GM19395 (cell line): ENCODE results near the gene CALU.

Experiments
- ATAC-seq: cut with Tn5 transposase; IDR thresholded peaks from one replicate; pipeline ENCODE4 v1.9.1; 2021; ENCODE audit warnings: mild to moderate bottlenecking, moderate library complexity; ENCODE audit not compliant: unreplicated experiment

Gene CALU

GRCh38 chr7:128745706-128746105, 6.5 kb downstream of the CALU start:
- no peak for ATAC-seq

- ATAC-seq, result no peak
Measured at GRCh38 chr7:128747327-128748079, 8.3 kb downstream of the CALU start.

GRCh38 chr7:128752251-128752650, 13.1 kb downstream of the CALU start:
- no peak for ATAC-seq

- ATAC-seq, result no peak
Measured at GRCh38 chr7:128755075-128755818, 16.1 kb downstream of the CALU start.

DNA sequence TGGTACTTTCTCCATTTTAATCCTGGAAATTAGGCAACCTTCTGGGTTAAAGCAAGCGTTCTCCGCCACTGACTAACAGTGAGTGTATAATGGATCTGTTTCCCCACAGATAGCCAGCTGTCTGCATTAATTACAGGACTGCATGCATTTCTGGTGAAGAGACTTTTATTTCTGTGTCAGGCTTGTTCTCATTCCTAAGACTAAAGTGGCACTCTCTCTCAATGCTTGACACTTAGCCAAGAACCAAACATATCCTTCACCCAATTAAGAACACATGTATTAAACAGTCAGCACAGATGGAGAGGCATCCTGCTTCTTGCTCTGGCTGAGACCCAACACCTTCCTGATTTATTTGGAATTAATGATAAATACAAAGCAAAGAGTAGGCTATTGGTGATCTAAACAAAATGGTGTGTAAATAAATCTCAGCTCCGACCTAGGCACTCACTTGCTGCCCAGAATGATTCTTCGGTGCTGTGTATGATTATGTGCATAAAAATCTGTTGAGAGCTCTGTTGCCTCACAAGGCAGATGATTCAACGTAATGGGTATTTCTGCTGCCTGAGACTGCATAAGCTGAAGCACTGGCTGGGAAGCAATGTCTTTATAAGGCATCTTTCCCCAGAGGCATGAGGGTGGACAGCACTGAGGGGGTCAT, 16.8 kb downstream of the CALU start:
- ATAC-seq, result no peak

DNA sequence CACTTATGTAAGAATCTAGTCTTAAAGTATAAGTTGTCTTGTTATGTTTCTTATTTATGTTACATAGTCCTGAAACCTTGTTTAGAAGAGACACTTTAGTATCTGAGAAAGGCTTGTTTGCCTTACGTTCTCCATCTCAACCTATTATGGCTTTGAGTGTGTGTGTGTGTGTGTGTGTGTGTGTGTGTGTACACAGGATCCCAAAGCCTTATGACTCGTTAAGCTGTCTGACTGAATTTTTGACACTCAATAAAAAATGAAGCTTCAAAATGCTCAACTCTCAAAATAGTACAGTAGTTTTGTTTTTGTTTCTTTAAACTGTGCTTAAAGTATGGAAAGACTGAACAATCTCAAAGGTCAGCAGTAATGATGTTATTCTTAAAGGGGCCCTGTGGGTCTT, 18.0 kb downstream of the CALU start:
- ATAC-seq, result no peak

DNA sequence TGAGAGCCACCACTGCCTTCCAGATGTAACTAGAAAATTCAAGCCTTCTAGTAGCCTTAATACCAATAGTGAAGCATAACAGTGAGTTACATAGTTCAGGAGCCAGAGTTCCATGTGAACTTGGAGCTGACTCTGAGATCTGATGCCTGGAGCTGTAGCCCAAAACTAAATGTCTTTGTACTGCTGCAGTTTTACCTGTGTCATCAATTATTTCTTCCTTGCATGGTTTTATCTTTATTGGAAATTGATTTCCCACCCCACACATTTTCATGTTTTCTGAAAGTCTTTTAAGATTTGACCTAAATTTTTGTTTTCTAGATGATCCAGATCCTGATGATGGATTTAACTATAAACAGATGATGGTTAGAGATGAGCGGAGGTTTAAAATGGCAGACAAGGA, 19.4 kb downstream of the CALU start:
- no peak for ATAC-seq

GRCh38 chr7:128759242-128759641, 20.1 kb downstream of the CALU start:
- ATAC-seq, result no peak

GRCh38 chr7:128763541-128763940, 24.4 kb downstream of the CALU start:
- no peak for ATAC-seq

- no peak for ATAC-seq
Measured at GRCh38 chr7:128767475-128768110, 28.4 kb downstream of the CALU start.

DNA sequence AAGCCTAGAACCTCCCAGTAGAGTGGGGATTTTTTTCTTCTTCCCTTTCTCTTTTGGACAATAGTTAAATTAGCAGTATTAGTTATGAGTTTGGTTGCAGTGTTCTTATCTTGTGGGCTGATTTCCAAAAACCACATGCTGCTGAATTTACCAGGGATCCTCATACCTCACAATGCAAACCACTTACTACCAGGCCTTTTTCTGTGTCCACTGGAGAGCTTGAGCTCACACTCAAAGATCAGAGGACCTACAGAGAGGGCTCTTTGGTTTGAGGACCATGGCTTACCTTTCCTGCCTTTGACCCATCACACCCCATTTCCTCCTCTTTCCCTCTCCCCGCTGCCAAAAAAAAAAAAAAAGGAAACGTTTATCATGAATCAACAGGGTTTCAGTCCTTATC, 31.1 kb downstream of the CALU start:
- no peak for ATAC-seq

- no peak for ATAC-seq
Measured at GRCh38 chr7:128773604-128774003, 34.4 kb downstream of the CALU start.

DNA sequence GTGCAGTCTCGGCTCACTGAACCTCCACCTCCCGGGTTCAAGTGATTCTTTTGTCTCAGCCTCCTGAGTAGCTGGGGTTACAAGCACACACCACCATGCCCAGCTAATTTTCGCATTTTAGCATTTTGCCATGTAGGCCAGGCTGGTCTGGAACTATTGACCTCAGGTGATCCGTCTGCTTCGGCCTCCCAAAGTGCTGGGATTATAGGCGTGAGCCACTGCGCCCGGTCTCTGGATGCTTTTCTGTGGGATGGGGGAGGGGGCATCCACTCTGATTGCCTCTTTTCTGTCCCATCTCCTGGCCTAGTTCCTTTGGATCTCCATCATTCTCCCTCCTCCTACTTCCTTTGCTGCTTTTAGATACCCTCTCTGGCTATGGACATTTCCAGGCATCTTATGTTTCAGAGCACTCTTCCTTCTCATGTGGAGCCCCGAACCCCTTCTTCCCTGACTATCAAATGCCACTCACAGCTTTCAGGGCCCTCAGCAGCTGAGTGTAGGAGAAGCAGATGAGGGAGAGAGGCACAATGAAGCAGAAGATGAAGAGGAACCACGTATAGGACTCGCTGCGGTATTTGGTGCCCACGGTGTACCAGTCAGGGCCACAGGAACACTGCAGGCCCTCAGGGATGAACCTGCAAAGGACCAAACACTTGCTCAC, 35.0 kb downstream of the CALU start:
- no peak for ATAC-seq

DNA sequence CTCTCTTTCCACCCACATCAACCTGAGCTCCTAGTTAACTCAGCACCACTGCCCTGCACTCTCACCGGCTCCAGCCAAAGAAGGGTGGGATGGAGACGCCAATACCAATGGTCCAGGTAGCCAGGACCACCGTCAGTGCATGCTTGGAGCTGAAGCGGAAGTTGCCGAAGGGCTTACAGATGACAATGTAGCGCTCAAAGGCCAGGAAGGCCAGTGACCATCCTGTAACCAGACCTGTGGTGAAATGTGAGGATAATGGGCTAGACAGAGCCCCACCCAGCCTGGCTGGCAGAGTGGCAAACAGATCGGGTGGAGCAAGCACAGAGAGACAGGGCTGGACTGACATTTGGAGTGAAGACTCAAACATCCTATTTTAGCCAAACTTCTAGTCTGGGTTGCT, 35.8 kb downstream of the CALU start:
- ATAC-seq, result no peak

GRCh38 chr7:128775744-128776474, 36.8 kb downstream of the CALU start, which contains the start of gene OPN1SW:
Gene OPN1SW, minus strand, starts transcription at chr7:128775794. Its CDS starts 13 bp downstream, at chr7:128775781.
- ATAC-seq, result no peak

DNA sequence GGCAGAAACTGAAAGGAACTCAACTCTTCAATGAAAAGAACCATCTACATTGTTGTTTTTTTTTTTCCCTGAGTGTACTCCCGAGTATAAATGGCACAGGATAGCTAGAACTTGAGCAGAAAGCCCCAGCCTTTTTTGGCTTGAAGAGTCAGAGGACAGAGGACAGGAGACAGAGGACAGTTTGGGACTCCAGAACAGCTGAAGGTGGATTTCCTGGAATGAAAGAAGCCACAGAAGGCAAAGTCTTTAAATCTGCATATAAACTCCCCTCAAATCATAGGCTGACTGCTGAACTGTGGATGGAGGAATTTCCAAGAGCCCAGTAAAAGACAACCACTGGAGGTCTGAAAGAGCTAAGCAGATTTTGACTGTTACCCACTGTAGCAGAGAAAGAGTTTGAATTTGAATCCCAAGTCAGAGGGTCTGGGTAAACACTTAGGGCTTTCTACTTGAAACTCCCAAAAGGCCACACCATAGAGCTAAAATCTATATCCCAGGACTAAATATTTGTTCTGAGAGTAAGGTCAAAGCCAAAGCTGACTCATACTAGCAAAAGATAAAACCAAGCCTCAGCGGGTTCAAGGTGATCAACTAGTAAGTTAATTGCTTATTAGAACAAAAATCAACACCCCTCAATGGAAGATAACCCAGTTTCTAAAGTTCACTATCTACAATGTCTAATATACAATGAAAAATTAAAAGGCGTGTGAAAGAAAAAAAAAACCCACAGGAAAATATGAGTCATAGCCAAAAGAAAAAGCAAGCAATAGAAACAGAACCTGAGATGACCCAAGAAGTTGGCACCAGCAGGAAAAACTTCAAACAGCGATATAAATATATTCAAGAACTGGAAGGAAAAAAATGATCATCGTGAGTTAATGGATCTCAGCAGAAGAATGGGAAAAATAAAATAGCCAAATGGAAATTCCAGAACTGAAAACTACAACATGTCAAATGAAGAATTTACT, 38.3 kb downstream of the CALU start:
- ATAC-seq, result no peak

DNA sequence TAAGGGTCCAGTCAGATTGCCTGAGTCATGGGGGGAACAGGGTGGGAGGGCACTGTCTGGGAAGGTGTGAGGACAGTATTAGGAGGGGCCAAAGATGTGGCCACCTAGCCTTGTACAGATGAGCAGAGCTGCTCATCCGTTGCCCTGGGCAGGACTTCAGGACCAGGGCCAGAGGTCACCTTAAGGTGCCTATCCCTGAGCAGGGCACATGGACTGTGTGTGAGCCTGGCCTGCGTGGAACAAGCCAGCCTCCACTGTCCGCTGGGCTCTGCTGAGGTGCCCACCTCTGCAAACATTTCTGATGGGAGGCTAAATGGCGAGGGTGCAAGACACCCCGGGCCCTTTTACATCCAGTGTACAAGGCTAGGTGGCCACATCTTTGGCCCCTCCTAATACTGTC, 39.8 kb downstream of the CALU start:
- no peak for ATAC-seq

DNA sequence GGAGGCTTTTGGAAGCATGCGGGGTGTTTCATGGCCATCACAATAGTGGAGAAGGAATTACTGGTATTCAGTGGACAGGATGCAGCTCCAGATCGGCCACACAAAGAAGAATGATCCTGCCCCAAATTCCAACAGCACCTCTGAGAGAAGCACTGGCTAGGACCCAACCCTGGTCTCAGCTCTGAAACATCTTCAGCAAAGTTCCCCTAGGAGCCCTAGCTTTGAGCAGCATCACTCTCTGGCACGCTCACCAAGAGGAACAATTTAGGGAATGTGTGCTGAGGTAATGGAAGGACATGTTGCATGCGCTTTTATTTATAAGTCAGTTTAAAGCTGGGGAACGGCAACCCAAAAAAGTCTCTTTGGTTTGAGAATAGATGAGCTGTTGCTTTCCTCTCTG, 42.0 kb downstream of the CALU start:
- ATAC-seq, result no peak

DNA sequence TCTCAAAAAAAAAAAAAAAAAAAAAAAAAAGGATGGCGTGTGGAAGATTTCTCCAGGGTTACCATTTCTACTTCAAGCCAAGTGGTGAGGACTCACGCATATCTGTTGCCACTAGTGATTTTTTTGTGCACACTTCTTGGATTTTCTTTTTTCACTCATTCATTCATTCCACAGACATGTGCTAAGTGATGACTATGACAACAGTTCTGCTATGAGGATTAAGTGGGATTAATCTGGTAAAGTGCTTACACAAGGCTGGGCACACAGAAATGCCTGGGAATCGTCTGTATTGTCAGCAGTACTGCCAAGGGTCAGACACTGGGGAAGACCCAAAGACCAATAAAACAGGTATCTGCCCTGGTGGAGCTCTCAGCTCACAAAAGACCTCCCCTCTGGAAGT, 42.7 kb downstream of the CALU start:
- no peak for ATAC-seq
